SKM-1 (cell line): ENCODE measurements around the gene IGFL1.
"Not testable (repeated sequence)": the region's sequence is repeated elsewhere in the genome, so short reads cannot be mapped to it uniquely, and the experiment has no call there.

Experiments
- DNase-seq: peaks from one replicate; lab custom pipeline; 2025; ENCODE audit not compliant: unreplicated experiment; lab: John Stamatoyannopoulos, UW

Gene IGFL1

DNA sequence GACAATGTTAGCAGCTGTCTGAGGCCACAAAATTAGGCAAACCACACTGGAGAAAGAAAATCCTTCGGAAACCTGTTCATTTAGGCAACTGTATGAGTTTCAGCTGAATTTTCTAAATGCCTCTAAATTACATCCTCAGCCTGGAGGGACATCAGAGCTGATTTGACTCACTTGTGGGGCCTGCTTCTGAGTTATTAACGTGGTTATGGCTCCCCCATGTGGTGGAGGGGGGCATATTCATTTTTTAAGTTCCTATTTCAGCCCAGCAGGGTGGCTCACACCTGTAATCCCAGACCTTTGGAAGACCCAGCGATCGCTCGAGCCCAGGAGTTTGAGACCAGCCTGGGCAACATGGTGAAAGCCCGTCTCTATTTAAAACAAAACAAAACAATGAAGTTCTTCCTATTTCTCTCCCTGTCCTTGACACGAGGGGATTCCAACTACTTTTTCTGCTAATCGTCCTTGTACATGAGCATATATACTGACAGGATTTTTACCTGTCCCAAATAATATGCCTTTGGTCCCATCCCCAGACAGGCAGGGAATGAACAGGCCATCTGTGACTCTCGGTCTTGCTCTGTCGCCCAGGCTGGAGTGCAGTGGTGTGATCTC lies 35.8 kb downstream of the IGFL1 start:
- DNase-seq: peak; percentile 6

GRCh38 chr19:46269101-46269500 lies 39.6 kb downstream of the IGFL1 start:
- no peak for DNase-seq

DNA sequence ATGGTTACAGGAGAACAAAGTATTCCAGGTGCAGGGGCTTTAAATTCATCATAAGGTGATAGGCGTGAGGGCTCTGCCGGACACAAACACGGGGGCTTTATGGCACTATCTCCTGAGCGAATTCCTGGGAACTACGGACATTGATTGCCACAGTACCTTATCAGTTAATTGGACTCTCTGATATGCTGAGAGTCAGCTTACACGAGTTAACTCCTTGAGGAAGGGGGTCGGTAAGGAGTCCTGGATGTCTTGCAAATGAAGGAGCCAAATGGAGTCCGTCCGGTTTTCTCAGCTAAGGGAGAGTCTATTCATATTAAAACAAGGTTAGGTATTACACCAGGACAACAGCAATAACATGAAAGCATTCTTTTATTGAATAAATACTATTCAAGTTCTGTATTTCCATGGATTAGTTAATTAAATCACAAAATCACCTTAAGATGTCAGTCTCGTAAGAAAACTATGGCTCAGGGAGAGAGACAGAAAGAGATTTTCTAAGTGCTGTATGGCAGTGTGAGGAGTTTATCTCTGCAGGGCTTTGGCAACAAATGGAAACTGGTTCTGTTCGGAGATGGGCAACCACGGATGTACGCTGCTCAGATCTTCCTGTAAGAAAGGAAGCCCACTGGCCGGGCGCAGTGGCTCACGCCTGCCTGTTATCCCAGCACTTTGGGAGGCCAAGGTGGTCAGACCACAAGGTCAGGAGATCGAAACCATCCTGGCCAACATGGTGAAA lies 41.1 kb downstream of the IGFL1 start:
- DNase-seq: no peak

DNA sequence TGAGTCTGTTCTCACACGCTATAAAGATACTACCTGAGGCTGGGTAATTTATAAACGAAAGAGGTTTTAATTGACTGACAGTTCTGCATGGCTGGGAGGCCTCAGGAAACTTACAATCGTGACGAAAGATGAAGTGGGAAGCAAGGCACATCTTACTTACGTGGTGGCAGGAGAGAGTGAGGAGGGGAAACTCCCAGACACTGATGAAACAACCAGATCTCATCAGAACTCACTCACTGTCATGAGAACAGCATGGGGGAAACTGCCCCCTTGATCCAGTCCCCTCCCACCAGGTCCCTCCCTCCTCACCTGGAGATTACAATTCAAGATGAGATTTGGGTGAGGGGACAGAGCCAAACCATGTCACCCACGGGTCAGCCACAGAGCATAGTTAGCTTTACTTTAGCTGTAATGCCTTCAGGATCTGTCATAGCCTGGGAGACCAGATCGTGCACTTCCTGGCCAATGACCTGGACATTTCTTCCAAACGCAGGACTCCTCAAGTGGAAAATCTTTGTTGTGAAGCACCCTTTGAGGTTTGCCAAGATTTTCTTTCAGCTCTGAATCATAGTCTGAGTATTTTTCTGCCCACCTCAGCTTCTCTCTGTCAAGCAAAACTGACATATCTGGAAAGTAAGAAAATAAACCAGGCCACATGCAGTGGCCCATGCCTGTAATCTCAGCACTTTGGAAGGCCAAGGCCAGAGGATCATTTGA lies 42.1 kb downstream of the IGFL1 start:
- no peak for DNase-seq

GRCh38 chr19:46273931-46274330 lies 44.4 kb downstream of the IGFL1 start:
- DNase-seq: not testable (repeated sequence)

DNA sequence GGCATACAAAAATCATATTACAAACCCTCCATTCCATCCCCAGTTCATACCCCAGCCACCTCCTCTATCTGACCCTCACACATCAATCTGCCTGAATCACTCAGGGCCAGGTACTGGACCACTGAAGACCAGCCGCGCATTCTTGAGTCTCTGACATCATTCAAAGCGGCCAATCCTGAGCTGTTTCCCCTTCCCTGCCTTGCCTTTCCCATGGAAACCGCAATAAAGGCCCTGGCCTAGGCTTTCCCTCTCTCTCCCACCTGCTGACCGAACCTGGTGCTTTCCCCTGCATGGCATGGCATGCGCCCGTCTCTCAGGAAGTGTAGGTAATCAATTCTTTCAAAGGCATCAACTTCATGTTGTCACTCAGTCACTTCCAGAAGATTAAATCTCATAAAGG lies 49.6 kb downstream of the IGFL1 start:
- DNase-seq: no peak
